ENCODE results near the gene MYBPH. TPM values are rescaled to one million over a fixed set of nuclear protein-coding genes. Genes with fewer than 3 reads are reported as not detected.

The MYBPH gene
- total RNA-seq, 1 donor from 2014 or later: not detected

DNA sequence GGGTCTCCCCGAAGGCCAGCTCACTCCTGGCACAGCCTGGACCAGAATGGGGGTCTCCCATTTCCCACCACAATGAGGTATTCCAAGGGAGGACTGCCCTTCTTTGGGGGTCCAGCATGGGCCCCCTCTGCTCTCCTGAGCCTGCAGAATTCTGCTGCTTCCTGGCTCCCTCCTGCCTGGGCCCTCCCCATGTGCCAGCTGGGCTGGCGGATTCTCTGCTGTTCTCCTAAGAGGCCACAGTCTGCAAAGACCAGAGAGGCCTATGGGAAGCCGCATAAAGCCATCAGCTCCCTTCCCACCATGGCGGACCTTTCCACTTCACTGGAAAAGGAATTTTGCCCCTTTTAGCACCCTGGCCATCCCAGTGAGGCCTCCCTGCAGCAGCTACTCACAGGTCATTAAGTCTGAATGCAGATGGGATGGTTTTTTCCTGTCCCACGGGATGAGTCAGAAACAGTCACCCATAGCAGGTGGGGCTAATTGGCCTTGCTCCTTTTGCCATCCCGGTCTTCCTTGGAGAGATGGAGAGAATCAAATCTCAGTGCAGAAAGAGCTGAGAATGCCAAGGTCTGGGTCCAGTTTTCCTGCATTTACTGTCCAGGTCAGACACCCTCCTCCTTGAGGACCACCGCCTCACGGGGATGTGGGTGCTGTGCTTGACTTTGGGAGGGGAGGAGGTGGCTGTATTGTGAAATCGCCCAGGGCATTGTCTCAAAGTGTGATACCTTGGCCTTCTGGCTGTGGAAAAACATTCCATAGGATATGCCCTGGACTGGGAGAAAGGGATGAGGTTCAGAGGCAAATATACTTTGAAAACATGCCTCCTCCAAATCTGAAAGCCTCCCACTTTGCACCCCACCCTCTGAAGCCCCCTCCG lies 23.2 kb downstream of the MYBPH start:
- H3K9ac ChIP-seq (ENCODE audit: low read length): peak overlapping the region; percentile 20

DNA sequence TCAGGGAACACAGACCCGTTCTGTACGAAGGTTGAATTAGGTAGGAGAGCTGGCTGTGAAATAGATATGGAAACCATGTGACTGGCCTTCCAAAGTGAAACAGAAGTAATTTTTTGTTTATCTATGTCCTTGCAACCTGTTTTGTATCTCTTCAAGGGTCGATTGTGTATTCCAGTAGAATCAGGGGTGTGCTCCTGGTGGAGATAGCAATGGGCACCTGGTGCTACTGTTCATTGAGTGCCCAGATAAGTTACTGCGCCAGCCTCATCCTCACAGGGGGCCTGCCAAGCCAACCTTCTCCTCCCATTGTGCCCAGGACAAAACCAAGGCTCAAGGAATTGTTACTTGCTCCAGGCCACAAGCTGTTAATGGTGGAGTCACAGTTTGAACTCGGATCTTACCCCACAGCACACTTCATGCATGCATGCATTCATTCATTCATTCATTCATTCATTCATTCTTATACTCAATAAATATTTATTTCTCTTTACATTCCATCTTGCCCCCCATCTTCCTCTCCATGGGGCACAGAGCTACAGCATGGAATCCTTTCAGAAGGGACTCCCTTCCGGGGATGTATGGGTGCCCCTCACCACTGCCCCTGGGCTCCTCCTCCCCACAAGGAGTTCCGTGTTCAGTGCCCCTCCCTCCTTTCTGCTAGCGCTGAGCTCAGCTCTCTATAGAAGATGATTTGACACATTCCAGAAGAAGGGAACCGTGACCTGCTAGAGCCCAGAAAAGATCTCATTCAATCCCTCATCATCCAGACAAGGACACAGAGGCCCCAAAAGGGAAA lies 24.1 kb downstream of the MYBPH start:
- peaks cover 7% of the 10 kb centered on the region for H3K36me3 Mint-ChIP-seq (ENCODE audit: low read depth, unreplicated experiment)
- H3K4me3 ChIP-seq (ENCODE audit: insufficient read depth, low read depth, low read length): no peak overlapping the region
- TF ChIP-seq, protein P1, sequence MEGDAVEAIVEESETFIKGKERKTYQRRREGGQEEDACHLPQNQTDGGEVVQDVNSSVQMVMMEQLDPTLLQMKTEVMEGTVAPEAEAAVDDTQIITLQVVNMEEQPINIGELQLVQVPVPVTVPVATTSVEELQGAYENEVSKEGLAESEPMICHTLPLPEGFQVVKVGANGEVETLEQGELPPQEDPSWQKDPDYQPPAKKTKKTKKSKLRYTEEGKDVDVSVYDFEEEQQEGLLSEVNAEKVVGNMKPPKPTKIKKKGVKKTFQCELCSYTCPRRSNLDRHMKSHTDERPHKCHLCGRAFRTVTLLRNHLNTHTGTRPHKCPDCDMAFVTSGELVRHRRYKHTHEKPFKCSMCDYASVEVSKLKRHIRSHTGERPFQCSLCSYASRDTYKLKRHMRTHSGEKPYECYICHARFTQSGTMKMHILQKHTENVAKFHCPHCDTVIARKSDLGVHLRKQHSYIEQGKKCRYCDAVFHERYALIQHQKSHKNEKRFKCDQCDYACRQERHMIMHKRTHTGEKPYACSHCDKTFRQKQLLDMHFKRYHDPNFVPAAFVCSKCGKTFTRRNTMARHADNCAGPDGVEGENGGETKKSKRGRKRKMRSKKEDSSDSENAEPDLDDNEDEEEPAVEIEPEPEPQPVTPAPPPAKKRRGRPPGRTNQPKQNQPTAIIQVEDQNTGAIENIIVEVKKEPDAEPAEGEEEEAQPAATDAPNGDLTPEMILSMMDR (IDR thresholded peaks at IDR 0.05; ENCODE audit: insufficient read depth, low read depth, low read length): no peak
- TF ChIP-seq EZH2 (IDR thresholded peaks at IDR 0.05; ENCODE audit: insufficient read depth, low read length): no peak
- DNase-seq (ENCODE audit: low read depth): no peak
- peaks cover 36% of the 10 kb centered on the region for H3K4me1 ChIP-seq (ENCODE audit: insufficient read depth, low read length)
- peak overlapping the region; percentile 20 for H3K9ac ChIP-seq (ENCODE audit: low read length)
- peak overlapping the region; percentile 53 for H3K4me2 ChIP-seq (ENCODE audit: low read length)
- no peaks in the 10 kb centered on the region for H3K9me3 Mint-ChIP-seq (ENCODE audit: unreplicated experiment)
- peaks cover 43% of the 10 kb centered on the region for H3K4me1 Mint-ChIP-seq (ENCODE audit: low read depth, unreplicated experiment)
- H4K20me1 ChIP-seq (ENCODE audit: insufficient read depth, low read length): no peaks in the 10 kb centered on the region
- H3K27ac Mint-ChIP-seq (ENCODE audit: unreplicated experiment): no peak overlapping the region
- H3K27me3 ChIP-seq (ENCODE audit: insufficient read depth, low read length): no peaks in the 10 kb centered on the region
- no peak for FAIRE-seq
- H2AFZ ChIP-seq (ENCODE audit: low read depth, low read length): no peak overlapping the region
- H3K9me3 ChIP-seq (ENCODE audit: insufficient read depth, low read depth, low read length): no peaks in the 10 kb centered on the region
- H3K27me3 Mint-ChIP-seq (ENCODE audit: low read depth, unreplicated experiment): peaks cover 9% of the 10 kb centered on the region
- no peaks in the 10 kb centered on the region for H3K79me2 ChIP-seq (ENCODE audit: insufficient read depth, low read length)
- peak overlapping the region; percentile 61 for H3K27ac ChIP-seq (ENCODE audit: low read depth, low read length)
- peak overlapping the region; percentile 51 for H3K4me3 Mint-ChIP-seq (ENCODE audit: unreplicated experiment)
- H3K36me3 ChIP-seq (ENCODE audit: insufficient read depth, low read length): no peaks in the 10 kb centered on the region

More for the DNA sequence above, 23.2 kb downstream of the MYBPH start:
- H4K20me1 ChIP-seq (ENCODE audit: insufficient read depth, low read length): no peaks in the 10 kb centered on the region
- no peaks in the 10 kb centered on the region for H3K9me3 Mint-ChIP-seq (ENCODE audit: unreplicated experiment)
- peak overlapping the region; percentile 53 for H3K4me2 ChIP-seq (ENCODE audit: low read length)
- peaks cover 9% of the 10 kb centered on the region for H3K27me3 Mint-ChIP-seq (ENCODE audit: low read depth, unreplicated experiment)
- no peaks in the 10 kb centered on the region for H3K9me3 ChIP-seq (ENCODE audit: insufficient read depth, low read depth, low read length)
- H3K4me1 ChIP-seq (ENCODE audit: insufficient read depth, low read length): peaks cover 35% of the 10 kb centered on the region
- H3K36me3 Mint-ChIP-seq (ENCODE audit: low read depth, unreplicated experiment): peaks cover 8% of the 10 kb centered on the region
- no peaks in the 10 kb centered on the region for H3K27me3 ChIP-seq (ENCODE audit: insufficient read depth, low read length)
- peak overlapping the region; percentile 43 for H2AFZ ChIP-seq (ENCODE audit: low read depth, low read length)
- H3K4me1 Mint-ChIP-seq (ENCODE audit: low read depth, unreplicated experiment): peaks cover 40% of the 10 kb centered on the region
- H3K4me3 Mint-ChIP-seq (ENCODE audit: unreplicated experiment): no peak overlapping the region
- TF ChIP-seq EZH2 (IDR thresholded peaks at IDR 0.05; ENCODE audit: insufficient read depth, low read length): no peak
- TF ChIP-seq, protein P1 (IDR thresholded peaks at IDR 0.05; ENCODE audit: insufficient read depth, low read depth, low read length): no peak
- peak overlapping the region; percentile 61 for H3K27ac ChIP-seq (ENCODE audit: low read depth, low read length)
- DNase-seq (ENCODE audit: low read depth) (peak; percentile 89), FAIRE-seq (no peak)
- H3K79me2 ChIP-seq (ENCODE audit: insufficient read depth, low read length): no peaks in the 10 kb centered on the region
- H3K27ac Mint-ChIP-seq (ENCODE audit: unreplicated experiment): no peak overlapping the region
- no peak overlapping the region for H3K4me3 ChIP-seq (ENCODE audit: insufficient read depth, low read depth, low read length)
- no peaks in the 10 kb centered on the region for H3K36me3 ChIP-seq (ENCODE audit: insufficient read depth, low read length)

All from astrocyte (in vitro differentiated cells and primary cell).